ENCODE data around the gene NPVF. TPM values are rescaled to one million over a fixed set of nuclear protein-coding genes. Genes with fewer than 3 reads are reported as not detected.

The NPVF gene
- total and polyA plus RNA-seq, 2 of the 8 experiments (the other 6 are each of a cell fraction or from before 2014, with no cell fraction given), result not detected

DNA sequence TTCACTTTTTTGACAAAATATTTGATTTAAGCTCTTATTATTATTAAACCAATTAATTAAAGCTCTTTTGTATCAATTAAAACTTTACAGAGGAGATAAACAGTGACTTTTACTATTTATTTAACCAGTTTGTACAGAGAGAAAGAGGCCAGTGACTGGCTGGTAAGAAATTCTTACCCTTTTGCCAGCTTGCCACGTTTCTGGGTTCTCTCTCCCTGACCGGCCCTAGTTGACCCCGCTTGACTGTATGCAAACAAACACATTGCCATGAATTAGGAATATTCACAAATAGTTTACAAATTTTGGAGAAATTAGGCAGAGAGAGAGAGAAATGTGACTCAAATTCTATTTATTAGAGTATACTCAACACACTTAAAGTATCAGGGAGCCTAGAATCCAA, 36.2 kb downstream of the NPVF start:
- Histone ChIP-seq H3K27ac (ENCODE audit: low read depth, low read length) (no peak overlapping the region), H2BK5ac (ENCODE audit: low read depth, low read length) (no peak overlapping the region), H4K20me1 (replicated peaks in 1 of 2; ENCODE audit: control insufficient read depth in 1 of 2, insufficient read depth in 2 of 2, low read length in 2 of 2) (no peaks in the 10 kb centered on the region), H3K9ac (replicated peaks in 1 of 4; ENCODE audit: extremely low read depth in 1 of 4, low read depth in 3 of 4, low read length in 3 of 4) (no peak overlapping the region), H3K79me1 (ENCODE audit: low read depth, low read length) (no peaks in the 10 kb centered on the region), H3K23ac (ENCODE audit: insufficient read length) (no peak overlapping the region), H3K18ac (ENCODE audit: extremely low read depth, low read length) (no peak overlapping the region), H3K4ac (replicated peaks; ENCODE audit: insufficient read length, low read depth, low read length) (no peak overlapping the region), H2BK12ac (ENCODE audit: low read depth, low read length) (no peak overlapping the region), H2AK5ac (ENCODE audit: low read depth, low read length) (no peak overlapping the region), H2BK20ac (ENCODE audit: low read length) (no peak overlapping the region), H4K5ac (ENCODE audit: insufficient read length, low read depth, low read length) (no peak overlapping the region), H3K56ac (replicated peaks; ENCODE audit: insufficient read length, low read depth, low read length) (no peak overlapping the region), H2AFZ (ENCODE audit: low read length) (no peak overlapping the region), H4K8ac (ENCODE audit: extremely low read depth, insufficient read depth, low read length) (no peak overlapping the region), H3K9me3 (ENCODE audit: insufficient read depth in 2 of 2, low read depth in 1 of 2, low read length in 1 of 2) (peaks cover 8 to 17% of the 10 kb centered on the region in 2 experiments), H2BK15ac (ENCODE audit: low read length) (no peak overlapping the region), H3K4me3 (ENCODE audit: extremely low read depth in 1 of 4, insufficient read depth in 2 of 4, low read depth in 3 of 4, low read length in 4 of 4) (no peak overlapping the region), H3K36me3 (ENCODE audit: control insufficient read depth in 2 of 4, insufficient read depth in 4 of 4, low read length in 3 of 4) (no peaks in the 10 kb centered on the region), H3K79me2 (ENCODE audit: control insufficient read depth in 1 of 2, insufficient read depth in 2 of 2, low read length in 2 of 2) (no peaks in the 10 kb centered on the region), H2BK120ac (replicated peaks; ENCODE audit: low read depth, low read length) (no peak overlapping the region), H3K14ac (ENCODE audit: insufficient read length) (no peak overlapping the region), H3K27me3 (replicated peaks in 1 of 4; ENCODE audit: control insufficient read depth in 3 of 4, extremely low read depth in 1 of 4, insufficient read depth in 3 of 4, low read length in 3 of 4) (no peaks in the 10 kb centered on the region), H3K23me2 (ENCODE audit: low read depth, low read length) (no peaks in the 10 kb centered on the region), H3K4me1 (replicated peaks in 1 of 4; ENCODE audit: control insufficient read depth in 3 of 4, insufficient read depth in 4 of 4, low read length in 3 of 4) (no peaks in the 10 kb centered on the region), H3K4me2 (ENCODE audit: insufficient read depth in 1 of 2, low read depth in 2 of 2, low read length in 2 of 2) (no peak overlapping the region), H4K91ac (replicated peaks; ENCODE audit: insufficient read length, low read length) (no peak overlapping the region)
- ChIA-PET POLR2A (ENCODE audit: partially characterized antibody) (no interaction called here), CTCF (ENCODE audit: partially characterized antibody) (interaction anchor here (1.7 to 2.4 kb wide), 2 partner anchors 12 to 23 kb away, joined by 6 to 8 read pairs; a partner anchor contains a TSS)
- FAIRE-seq (no peak), DNase-seq (ENCODE audit: low read depth in 1 of 2, low spot score in 2 of 2) (no peak)
- 88% methylated on average over 3 of the region's 3 CpGs; no CpG with 5 or more reads in 1 of the 2 experiments for WGBS, 2 experiments (ENCODE audit: extremely low coverage in 1 of 2, insufficient coverage in 1 of 2, insufficient read length in 1 of 2, insufficient replicate concordance in 2 of 2, low coverage in 1 of 2, low lambda C conversion rate in 2 of 2, missing lambda C conversion rate in 1 of 2)
- TF ChIP-seq ASH2L (IDR thresholded peaks at IDR 0.05; ENCODE audit: low read length), result no peak
- no peak for TF ChIP-seq SP4 (IDR thresholded peaks at IDR 0.05; ENCODE audit: low read length)
- TF ChIP-seq ZNF274 (IDR thresholded peaks at IDR 0.05; ENCODE audit: borderline replicate concordance, extremely low read depth, low read length), result no peak
- no peak for TF ChIP-seq PHF8 (conservative IDR thresholded peaks at IDR 0.05; ENCODE audit: low read depth, low read length)
- no peak for TF ChIP-seq NANOG (IDR thresholded peaks at IDR 0.05; ENCODE audit: insufficient read depth, low read depth, low read length, poor library complexity, severe bottlenecking)
- no peak for TF ChIP-seq RBBP5 (IDR thresholded peaks at IDR 0.05; ENCODE audit: borderline replicate concordance, low read depth, low read length)
- TF ChIP-seq CBX8 (IDR thresholded peaks at IDR 0.05; ENCODE audit: borderline replicate concordance, low read depth, low read length), result no peak
- TF ChIP-seq NRF1 (IDR thresholded peaks at IDR 0.05; ENCODE audit: low read depth, low read length), result no peak
- no peak for TF ChIP-seq YY1 (IDR thresholded peaks at IDR 0.05; ENCODE audit: low read depth, low read length)
- TF ChIP-seq BRCA1 (IDR thresholded peaks at IDR 0.05; ENCODE audit: low read depth, low read length), result no peak
- TF ChIP-seq CTCF (IDR thresholded peaks at IDR 0.05; ENCODE audit: control extremely low read depth in 1 of 3, insufficient read depth in 1 of 3, low read depth in 1 of 3, low read length in 3 of 3), result no peak
- TF ChIP-seq SP1 (IDR thresholded peaks at IDR 0.05; ENCODE audit: low read depth, low read length), result no peak
- TF ChIP-seq SUZ12 (IDR thresholded peaks at IDR 0.05; ENCODE audit: low read length), result no peak

Data from H1 (cell line).